GM21367 (cell line): ENCODE data around the gene IGF2R.
"Not testable (repeated sequence)": the region's sequence is repeated elsewhere in the genome, so short reads cannot be mapped to it uniquely, and the experiment has no call there.

ENCODE experiments used
- ATAC-seq: cut with Tn5 transposase; IDR thresholded peaks from one replicate; pipeline ENCODE4 v1.9.1; 2021; ENCODE audit not compliant: unreplicated experiment

Gene IGF2R

DNA sequence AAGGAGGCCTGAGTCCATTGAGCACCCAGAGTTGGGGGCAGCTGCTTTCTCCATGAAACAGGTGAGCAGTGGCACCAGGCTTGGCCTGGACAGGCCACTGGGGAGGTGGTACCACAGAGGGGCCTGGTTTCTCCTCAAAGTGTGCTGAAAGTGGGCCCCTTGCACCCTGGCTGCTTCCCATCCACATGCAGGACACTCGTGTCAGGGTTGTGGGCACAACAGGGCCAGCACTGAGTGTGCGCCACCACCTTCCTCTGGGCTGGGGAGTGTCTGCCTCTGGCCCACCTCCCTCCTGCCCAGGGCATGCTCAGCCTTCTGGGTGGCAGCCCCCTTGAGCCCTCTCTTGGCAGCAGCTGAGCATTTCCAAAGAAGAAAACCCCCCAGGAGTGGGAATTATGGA, 147.5 kb downstream of the IGF2R start:
- no peak for ATAC-seq

DNA sequence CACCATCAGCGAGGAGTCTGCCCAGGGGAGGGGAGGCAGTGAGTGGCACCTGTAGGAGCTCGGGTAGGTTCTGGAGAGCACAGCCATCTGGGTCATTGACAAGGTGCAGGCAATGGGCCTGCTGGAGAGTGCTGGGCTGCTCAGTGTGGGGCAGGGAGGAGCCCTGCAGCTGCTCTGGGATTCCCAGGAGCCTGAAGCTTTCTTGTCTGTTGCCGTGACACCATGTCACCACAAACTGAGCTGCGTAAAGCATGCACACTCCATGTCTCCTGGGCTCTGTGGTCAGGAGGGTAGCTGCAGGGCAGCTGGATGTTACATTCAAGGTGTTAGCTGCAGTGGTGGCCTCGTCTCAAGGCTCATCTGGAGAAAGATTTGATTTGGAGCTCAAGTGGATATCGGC, 148.3 kb downstream of the IGF2R start:
- no peak for ATAC-seq

- ATAC-seq, result no peak
Observed at GRCh38 chr6:160118620-160119229, 149.8 kb downstream of the IGF2R start.

- no peak for ATAC-seq
Observed at GRCh38 chr6:160120087-160120486, 151.2 kb downstream of the IGF2R start.

DNA sequence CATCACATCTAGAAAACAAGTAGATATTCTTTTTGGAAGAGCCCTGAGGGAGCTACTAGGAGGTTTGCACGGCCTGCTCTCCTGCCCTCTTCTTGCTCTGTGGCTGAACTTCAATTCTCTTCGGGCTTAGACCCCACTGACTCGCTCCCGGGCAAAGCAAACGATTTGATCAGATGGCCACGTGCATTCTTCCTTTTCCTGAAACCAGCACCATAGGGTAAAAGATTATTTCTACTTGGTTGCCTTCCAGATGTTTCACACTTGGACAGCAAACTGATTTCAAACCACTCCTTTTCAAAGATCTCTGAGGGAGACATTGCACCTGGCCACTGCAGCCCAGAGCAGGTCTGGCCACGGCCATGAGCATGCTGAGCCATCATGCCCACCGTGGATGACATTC, 152.7 kb downstream of the IGF2R start, which contains the start of gene SLC22A1:
TSS of gene SLC22A1 (plus strand) at position 258 of the 400 bp plus-strand sequence. CDS start at position 379, 121 bp downstream.
- no peak for ATAC-seq

DNA sequence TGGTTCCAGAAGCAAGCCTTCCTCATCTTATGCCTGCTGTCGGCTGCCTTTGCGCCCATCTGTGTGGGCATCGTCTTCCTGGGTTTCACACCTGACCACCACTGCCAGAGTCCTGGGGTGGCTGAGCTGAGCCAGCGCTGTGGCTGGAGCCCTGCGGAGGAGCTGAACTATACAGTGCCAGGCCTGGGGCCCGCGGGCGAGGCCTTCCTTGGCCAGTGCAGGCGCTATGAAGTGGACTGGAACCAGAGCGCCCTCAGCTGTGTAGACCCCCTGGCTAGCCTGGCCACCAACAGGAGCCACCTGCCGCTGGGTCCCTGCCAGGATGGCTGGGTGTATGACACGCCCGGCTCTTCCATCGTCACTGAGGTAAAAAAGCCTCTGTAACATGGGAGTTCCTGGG, 153.1 kb downstream of the IGF2R start:
- ATAC-seq, result no peak

GRCh38 chr6:160122744-160123143, 153.9 kb downstream of the IGF2R start:
- ATAC-seq, result no peak

DNA sequence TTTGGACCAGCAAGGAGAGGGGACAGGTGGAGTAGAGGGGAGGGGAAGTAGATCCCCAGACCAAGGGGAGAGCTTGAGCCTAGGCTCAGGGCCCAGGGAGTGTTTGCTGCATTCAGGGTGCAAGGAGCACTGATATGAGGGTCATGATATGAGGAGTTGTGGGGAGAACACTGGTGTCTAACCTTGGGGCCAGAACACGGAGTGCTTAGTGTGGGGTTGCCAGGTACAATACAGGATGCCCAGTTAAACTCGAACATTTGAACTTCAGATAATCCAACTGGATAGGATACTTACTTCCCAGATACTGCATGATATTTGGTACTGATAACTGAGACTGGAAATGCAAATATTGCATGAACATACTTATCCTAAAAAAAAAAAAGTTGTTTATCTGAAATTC, 155.1 kb downstream of the IGF2R start:
- no peak for ATAC-seq

DNA sequence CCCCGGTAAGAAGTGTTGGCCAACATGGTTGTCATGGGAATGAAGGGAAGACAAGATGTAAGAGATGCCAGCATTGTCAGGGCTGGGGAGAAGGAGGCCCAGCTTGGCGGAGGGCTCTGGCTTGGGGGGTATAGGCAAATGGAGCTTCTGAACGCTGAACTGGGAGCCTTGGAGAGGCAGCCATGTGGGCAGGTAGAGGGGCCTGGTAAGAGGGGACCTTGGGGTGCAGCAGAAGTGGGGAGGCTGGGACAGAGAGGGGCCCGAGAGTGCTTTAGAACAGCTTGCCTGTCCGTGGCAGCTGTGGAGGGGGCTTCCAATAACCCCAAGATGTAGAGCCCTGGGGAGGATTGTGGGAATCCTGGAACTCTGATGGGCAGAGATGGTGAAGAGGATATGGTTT, 155.7 kb downstream of the IGF2R start:
- ATAC-seq, result no peak

DNA sequence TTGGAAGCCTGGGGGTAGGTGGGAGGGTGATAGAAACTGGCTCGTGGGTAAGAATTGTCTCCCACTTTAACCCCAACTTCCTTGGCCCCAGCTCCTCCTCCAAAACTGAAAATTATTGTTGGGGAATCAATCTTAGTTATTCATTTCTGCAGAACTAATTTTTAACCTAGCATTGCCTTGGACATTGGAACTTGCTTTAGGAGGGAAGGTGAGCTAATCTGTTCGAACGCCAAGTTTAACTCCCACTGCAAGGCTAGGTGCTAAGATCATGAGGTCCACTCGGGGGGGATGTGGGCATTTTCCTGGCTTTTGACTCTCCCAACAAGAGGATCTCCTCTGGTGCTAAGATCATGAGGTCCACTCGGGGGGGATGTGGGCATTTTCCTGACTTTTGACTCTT, 156.2 kb downstream of the IGF2R start:
- ATAC-seq, result not testable (repeated sequence)

- ATAC-seq, result no peak
Observed at GRCh38 chr6:160127270-160128124, 158.6 kb downstream of the IGF2R start.

GRCh38 chr6:160128125-160128683, 159.3 kb downstream of the IGF2R start:
- ATAC-seq, result no peak

DNA sequence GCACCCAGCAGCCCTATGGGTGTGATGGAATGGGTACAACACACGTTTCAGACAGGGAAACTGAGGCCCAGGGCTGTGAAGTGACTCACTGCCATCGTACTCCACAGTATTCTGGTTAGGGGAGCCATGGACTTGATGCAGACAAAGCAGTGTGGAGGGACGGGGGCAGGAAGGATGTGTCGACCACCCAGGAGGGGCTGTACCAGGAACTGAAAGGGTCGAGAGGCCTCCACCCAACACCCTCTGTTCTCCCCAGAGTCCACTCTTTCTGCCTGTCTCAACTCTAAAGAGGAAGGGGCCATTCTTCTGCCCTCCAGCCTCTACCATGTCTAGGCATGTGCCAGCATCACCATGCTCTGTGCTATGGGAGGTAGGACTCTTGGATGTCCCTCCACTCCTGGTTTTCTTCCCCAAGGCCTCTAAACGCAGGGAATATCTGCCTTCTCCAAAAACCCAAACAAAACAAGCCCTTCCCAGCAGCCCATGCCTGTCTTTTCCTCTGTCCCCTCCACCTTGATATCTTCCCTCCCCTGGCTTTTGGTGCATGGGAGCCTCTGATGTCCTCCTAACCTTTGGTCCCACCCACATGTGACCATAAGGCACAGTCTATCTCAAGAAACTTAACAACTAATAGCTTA, 160.1 kb downstream of the IGF2R start:
- ATAC-seq, result no peak

- no peak for ATAC-seq
Observed at GRCh38 chr6:160129881-160130615, 161.2 kb downstream of the IGF2R start.

DNA sequence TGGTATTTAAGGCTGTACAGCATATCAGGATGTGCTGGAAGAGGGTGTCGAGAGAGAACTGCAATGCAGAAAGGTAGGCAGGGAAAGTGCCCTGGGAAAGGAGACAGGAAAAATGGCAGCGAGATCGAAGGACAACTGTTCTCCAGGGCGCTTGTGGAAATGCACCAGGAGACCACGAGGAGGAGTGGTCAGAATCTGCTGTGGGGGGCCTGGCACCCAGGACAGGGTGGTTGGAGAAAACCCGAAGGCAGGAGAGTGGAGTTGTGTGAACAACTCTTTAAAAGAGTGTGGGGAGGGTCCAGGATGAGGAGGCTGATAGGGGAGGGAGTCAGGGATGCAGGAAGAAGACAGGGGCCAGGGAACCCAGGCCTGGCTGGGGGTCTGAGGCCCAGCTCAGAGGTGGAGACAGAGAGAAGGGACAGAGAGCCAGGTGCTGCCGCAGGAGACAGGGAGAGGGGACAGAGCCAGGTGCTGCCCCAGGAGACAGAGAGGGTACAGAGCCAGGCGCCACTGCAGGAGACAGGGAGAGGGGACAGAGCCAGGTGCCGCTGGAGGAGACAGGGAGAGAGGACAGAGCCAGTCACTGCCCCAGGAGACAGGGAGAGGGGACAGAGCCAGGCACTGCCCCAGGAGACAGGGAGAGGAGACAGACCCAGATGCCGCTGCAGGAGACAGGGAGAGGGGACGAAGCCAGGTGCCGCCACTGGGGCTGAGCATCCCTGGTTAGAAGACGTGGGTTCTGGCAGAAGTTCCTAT, 162.0 kb downstream of the IGF2R start:
- no peak for ATAC-seq

DNA sequence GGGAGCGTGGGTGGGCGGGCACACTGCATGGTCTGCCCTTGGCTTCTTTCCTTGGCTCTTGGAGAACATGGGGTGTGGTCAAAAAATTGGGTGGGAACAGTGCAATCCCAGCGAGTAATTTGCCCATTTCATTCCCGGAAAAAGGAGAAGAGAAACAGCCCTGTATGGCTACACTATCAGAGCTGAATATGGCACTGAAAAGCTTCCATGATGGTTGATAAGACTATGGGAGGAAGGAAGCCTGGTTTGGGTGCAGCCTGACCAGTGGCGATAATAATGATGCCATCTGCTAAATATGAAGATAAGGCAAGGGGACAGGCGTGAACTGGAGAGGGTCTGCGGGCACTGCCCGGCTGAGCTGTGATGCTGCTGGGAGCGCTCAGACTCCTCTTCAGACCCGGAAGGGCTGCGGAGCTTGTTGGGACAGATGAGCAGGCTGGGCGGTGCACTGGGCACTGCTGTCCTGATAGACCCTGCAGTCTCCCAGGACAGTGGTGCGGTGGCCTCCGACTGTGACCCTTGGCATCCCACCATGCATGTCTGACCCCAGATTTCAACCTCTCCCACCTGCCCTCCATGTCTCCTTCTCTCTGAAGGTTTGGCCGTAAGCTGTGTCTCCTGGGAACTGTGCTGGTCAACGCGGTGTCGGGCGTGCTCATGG, 162.9 kb downstream of the IGF2R start:
- ATAC-seq, result no peak

DNA sequence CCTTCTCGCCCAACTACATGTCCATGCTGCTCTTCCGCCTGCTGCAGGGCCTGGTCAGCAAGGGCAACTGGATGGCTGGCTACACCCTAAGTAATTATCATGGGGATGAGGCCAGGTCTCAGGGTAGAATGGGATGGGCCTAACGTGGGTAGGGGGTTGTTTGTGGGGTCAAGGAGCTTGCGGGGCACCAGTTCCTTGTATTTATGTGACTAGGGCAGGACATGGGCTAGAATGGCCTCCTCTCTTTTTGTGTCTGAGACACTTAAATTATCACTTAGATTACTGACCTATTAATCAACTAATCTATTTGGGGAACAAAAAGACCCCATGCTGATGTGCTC, 163.4 kb downstream of the IGF2R start:
- ATAC-seq, result no peak

GRCh38 chr6:160132776-160133338, 164.0 kb downstream of the IGF2R start:
- no peak for ATAC-seq
